ENCODE data around the gene CBLN3.

DNA sequence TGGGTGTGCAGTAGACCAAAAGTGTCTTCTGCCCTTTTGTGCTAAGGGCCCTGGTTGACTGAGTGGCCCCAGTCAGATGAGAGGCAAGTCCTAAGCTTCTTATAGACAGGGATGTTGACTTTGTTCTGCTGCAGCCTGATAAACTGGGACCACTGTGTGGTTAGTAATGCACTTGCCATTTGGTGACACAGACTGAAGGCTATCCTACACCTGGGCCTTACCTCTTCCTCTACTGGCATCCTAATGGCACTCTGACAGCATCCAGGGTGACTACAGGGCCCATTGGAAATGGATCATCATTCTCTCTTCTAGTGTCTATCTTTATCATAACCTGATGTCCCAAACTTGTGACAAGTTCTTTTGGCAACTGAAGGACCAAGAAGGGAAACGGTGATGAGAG, 9.8 kb upstream of the CBLN3 start:
- no peak for TF ChIP-seq POLR2AphosphoS5 (IDR thresholded peaks at IDR 0.05; ENCODE audit: borderline replicate concordance, low read depth, low read length)
- no peak for TF ChIP-seq EZH2 (IDR thresholded peaks at IDR 0.05)
- TF ChIP-seq FOXP2 (optimal IDR thresholded peaks at IDR 0.05; ENCODE audit: control extremely low read depth, extremely low read length, insufficient read depth): no peak

Measured in SK-N-MC (cell line).